ENCODE data around the gene TPRN. TPM values are rescaled to one million over a fixed set of nuclear protein-coding genes. Genes with fewer than 3 reads are reported as not detected.

The TPRN gene
- total RNA-seq, 4 donors from 2014 or later = 13.0 to 34.2 (median 15.8) TPM

GRCh38 chr9:137222190-137223077, 21.9 kb upstream of the TPRN start, which contains the start of gene RNF208:
RNF208 (minus strand) TSS chr9:137222240; CDS start chr9:137221212, 1,028 bp downstream.
- intact Hi-C loops (cut with DNase I) = no loop called here
- H3K27me3 ChIP-seq = peaks cover 0 to 6% (median 0%) of the 10 kb centered on the region in 4 donors
- TF ChIP-seq CTCF (IDR thresholded peaks at IDR 0.05) (no peak), POLR2A (IDR thresholded peaks at IDR 0.05) (no peak)
- peaks cover 43 to 90% (median 49%) of the 10 kb centered on the region in 3 donors for H3K4me1 ChIP-seq
- H3K27ac ChIP-seq = peak within 1 kb of the TSS; percentile 92 to 97 (median 96)
- peak within 1 kb of the TSS; percentile 47 to 89 (median 66) for H3K4me3 ChIP-seq
- DNase-seq = no peak
- no peaks in the 10 kb centered on the region for H3K36me3 ChIP-seq
- WGBS, 2 donors = 2% methylated on average over 9 of the region's 88 CpGs; no CpG with 5 or more reads in 1 of the 2 donors
- no peaks in the 10 kb centered on the region for H3K9me3 ChIP-seq

- no peak for DNase-seq
- Histone ChIP-seq H3K4me3 (peak overlapping the region; percentile 30 to 89 (median 58)), H3K4me1 (peaks cover 40 to 90% (median 46%) of the 10 kb centered on the region in 3 donors), H3K9me3 (no peaks in the 10 kb centered on the region), H3K27ac (peak overlapping the region; percentile 65 to 97 (median 83)), H3K27me3 (no peaks in the 10 kb centered on the region), H3K36me3 (peaks cover 0 to 1% (median 0%) of the 10 kb centered on the region in 3 donors)
- intact Hi-C loops (cut with DNase I) = no loop called here
- TF ChIP-seq CTCF (IDR thresholded peaks at IDR 0.05) (no peak), POLR2A (IDR thresholded peaks at IDR 0.05) (no peak)
- 4% methylated on average over 10 of the region's 61 CpGs; no CpG with 5 or more reads in 1 of the 2 donors for WGBS, 2 donors
Observed at GRCh38 chr9:137221506-137222111, 21.1 kb upstream of the TPRN start.

- DNase-seq = no peak
- no CpG with 5 or more reads among the region's 14 CpGs for WGBS, 2 donors
- H3K36me3 ChIP-seq = peaks cover 0 to 6% (median 0%) of the 10 kb centered on the region in 3 donors
- intact Hi-C loops (cut with DNase I) = no loop called here
- peak overlapping the region; percentile 30 to 89 (median 58) for H3K4me3 ChIP-seq
- TF ChIP-seq CTCF (IDR thresholded peaks at IDR 0.05) (no peak), POLR2A (IDR thresholded peaks at IDR 0.05) (no peak)
- peaks cover 39 to 89% (median 45%) of the 10 kb centered on the region in 3 donors for H3K4me1 ChIP-seq
- H3K27ac ChIP-seq = peak overlapping the region in 3 of 4 donors; percentile 65 to 97 (median 70)
- no peaks in the 10 kb centered on the region for H3K27me3 ChIP-seq
- no peaks in the 10 kb centered on the region for H3K9me3 ChIP-seq
Observed at GRCh38 chr9:137221095-137221505, 20.6 kb upstream of the TPRN start.

GRCh38 chr9:137220317-137221094, 20.0 kb upstream of the TPRN start:
- no peak for TF ChIP-seq POLR2A (IDR thresholded peaks at IDR 0.05)
- TF ChIP-seq CTCF (IDR thresholded peaks at IDR 0.05) = no peak
- Histone ChIP-seq H3K36me3 (peaks cover 0 to 12% (median 0%) of the 10 kb centered on the region in 3 donors), H3K4me3 (no peak overlapping the region), H3K27me3 (no peaks in the 10 kb centered on the region), H3K27ac (peak overlapping the region in 1 of 4 donors; percentile 70), H3K9me3 (no peaks in the 10 kb centered on the region), H3K4me1 (peaks cover 39 to 83% (median 44%) of the 10 kb centered on the region in 3 donors)
- WGBS, 2 donors = 91 to 95% methylated on average over 13 to 19 of the region's 52 CpGs
- intact Hi-C loops (cut with DNase I) = no loop called here
- DNase-seq = no peak

All from esophagus squamous epithelium (tissue), 5 donors.